Endothelial cell of umbilical vein (primary cell): ENCODE data around the gene FANCF. TPM values are rescaled to one million over a fixed set of nuclear protein-coding genes. Genes with fewer than 3 reads are reported as not detected.

Source experiments
- BruUV-seq: library from RNA; stranded (reverse); fragments of 400-500 nt; replicated peaks from 2 replicates; lab custom pipeline; 2021; lab: Mats Ljungman, UMichigan
- CTCF ChIA-PET: fragments of 300-600, 350-600 bp; sonication (Branson Sonifier 250); formaldehyde crosslinking; loops from one replicate; lab custom pipeline; 2021; ENCODE audit warnings: antibody characterized with exemption, inconsistent platforms; lab: Charles Lee
- POLR2A ChIA-PET: fragments of 300-600, 350-600 bp; sonication (Branson Sonifier 250); formaldehyde crosslinking; loops from one replicate; lab custom pipeline; 2021; ENCODE audit warnings: antibody characterized with exemption, inconsistent platforms; lab: Charles Lee
- DNase-seq: peaks from one replicate; pipeline ENCODE4 v3.0.0-alpha.2; 2011; ENCODE audit warnings: low read depth, low spot score
- FAIRE-seq: peaks from 2 replicates; lab custom pipeline; 2011; peaks lifted over from hg19 to GRCh38; lab: Jason Lieb, UNC
- H2AFZ ChIP-seq: 2 replicates; pipeline ENCODE4 v1.6.0; 2012; ENCODE audit warnings: low read depth, low read length, control low read depth, inconsistent platforms
- H3K27ac ChIP-seq: 2 replicates; pipeline ENCODE4 v1.5.1; 2011; ENCODE audit warnings: low read depth, mild to moderate bottlenecking, control low read depth, low read length, moderate library complexity; ENCODE audit not compliant: insufficient read depth
- H3K27me3 ChIP-seq, 2 experiments: 2 replicates each; pipeline versions ENCODE4 v1.6.0 to v1.6.1; 2011; ENCODE audit warnings: low read length in 2 of 2, mixed read lengths in 1 of 2; ENCODE audit not compliant: control insufficient read depth in 2 of 2, insufficient read depth in 2 of 2
- H3K36me3 ChIP-seq, 2 experiments: 2 replicates in 1 of 2; 3 replicates in 1 of 2; pipeline ENCODE4 v1.5.1; 2011; ENCODE audit warnings: low read length in 2 of 2, mild to moderate bottlenecking in 1 of 2, moderate library complexity in 1 of 2; ENCODE audit not compliant: control insufficient read depth in 2 of 2, insufficient read depth in 2 of 2; ENCODE audit errors: extremely low read depth in 1 of 2
- H3K4me1 ChIP-seq: 3 replicates; pipeline ENCODE4 v1.5.1; 2011; ENCODE audit warnings: mild to moderate bottlenecking, low read length; ENCODE audit not compliant: control insufficient read depth, insufficient read depth; ENCODE audit errors: extremely low read depth
- H3K4me2 ChIP-seq: 2 replicates; pipeline ENCODE4 v1.6.1; 2011; ENCODE audit warnings: low read length, control low read depth, mixed read lengths; ENCODE audit not compliant: insufficient read depth
- H3K4me3 ChIP-seq, 3 experiments: fragments of 200-600 bp in 1 of 3; sonication (generic), shearing (Covaris generic) in 1 of 3; replicated peaks in 1 of 3; 2 replicates each; pipeline ENCODE4 v1.5.1; 2011 to 2016; ENCODE audit warnings: control low read depth in 3 of 3, low read length in 3 of 3, mild to moderate bottlenecking in 2 of 3, inconsistent platforms in 1 of 3, low read depth in 1 of 3, moderate library complexity in 1 of 3; ENCODE audit not compliant: insufficient read depth in 1 of 3
- H3K79me2 ChIP-seq: 2 replicates; pipeline ENCODE4 v1.6.0; 2012; ENCODE audit warnings: low read length, inconsistent platforms; ENCODE audit not compliant: control insufficient read depth, insufficient read depth
- H3K9ac ChIP-seq: replicated peaks from 2 replicates; pipeline ENCODE3; 2011; ENCODE audit warnings: low read length, control low read depth; ENCODE audit not compliant: insufficient read depth; ENCODE audit errors: extremely low read depth
- H3K9me1 ChIP-seq: replicated peaks from 3 replicates; pipeline ENCODE4 v1.6.0; 2011; ENCODE audit warnings: mild to moderate bottlenecking, low read length; ENCODE audit not compliant: control insufficient read depth, insufficient read depth; ENCODE audit errors: extremely low read depth
- H3K9me3 ChIP-seq: replicated peaks from 2 replicates; pipeline ENCODE4 v1.5.1; 2012; ENCODE audit warnings: low read length, inconsistent platforms; ENCODE audit not compliant: control insufficient read depth, insufficient read depth
- H4K20me1 ChIP-seq: replicated peaks from 2 replicates; pipeline ENCODE3; 2011; ENCODE audit warnings: mild to moderate bottlenecking, low read length; ENCODE audit not compliant: control insufficient read depth, insufficient read depth; ENCODE audit errors: extremely low read depth
- EZH2 ChIP-seq: IDR thresholded peaks from 2 replicates; pipeline ENCODE4 v1.6.1; 2012; ENCODE audit warnings: borderline replicate concordance, low read depth, mild to moderate bottlenecking, moderate library complexity, low read length, inconsistent platforms; ENCODE audit not compliant: severe bottlenecking
- FOS ChIP-seq: IDR thresholded peaks from 2 replicates; pipeline ENCODE4 v1.6.1; 2011; ENCODE audit warnings: mild to moderate bottlenecking, low read length, moderate library complexity, borderline replicate concordance; ENCODE audit not compliant: insufficient read depth
- GATA2 ChIP-seq: IDR thresholded peaks from 2 replicates; pipeline ENCODE4 v1.7.0; 2011; ENCODE audit warnings: low read depth, mild to moderate bottlenecking, moderate library complexity, mixed read lengths, low read length; ENCODE audit not compliant: insufficient read length, insufficient read depth
- JUN ChIP-seq: IDR thresholded peaks from 2 replicates; pipeline ENCODE4 v1.6.1; 2011; ENCODE audit warnings: borderline replicate concordance, low read depth; ENCODE audit not compliant: insufficient read length, insufficient read depth
- MYC ChIP-seq: IDR thresholded peaks from one replicate; pipeline ENCODE4 v1.6.1; 2011; ENCODE audit warnings: mild to moderate bottlenecking, low read depth, low read length
- POLR2A ChIP-seq: IDR thresholded peaks from 2 replicates; pipeline ENCODE4 v1.6.1; 2012; ENCODE audit warnings: low read depth, mild to moderate bottlenecking, control low read depth, low read length
- POLR2AphosphoS5 ChIP-seq: IDR thresholded peaks from 2 replicates; pipeline ENCODE4 v1.6.1; 2012; ENCODE audit warnings: low read depth, mild to moderate bottlenecking, control low read depth, low read length, moderate library complexity; ENCODE audit not compliant: insufficient read depth
- dilution Hi-C: fragments of 300-500 bp; cut with MboI; formaldehyde crosslinking; loops from one replicate; pipeline ENCODE4 v1.15.0; 2019; ENCODE audit warnings: low sequenced_read_pairs; ENCODE audit not compliant: extremely low pct_ligation_motif_present
- intact Hi-C: fragments of 100-400 bp; cut with micrococcal nuclease; formaldehyde crosslinking; loops from one replicate; pipeline ENCODE4 v1.10.0; 2022
- polyA plus RNA-seq, 4 experiments: library from polyadenylated mRNA; depleted of rRNA in 3 of 4; stranded (reverse) in 3 of 4; unstranded in 1 of 4; fragments of >200 nt; gene quantifications; 2 replicates each; pipeline versions ENCODE4 v1.2.1 to v1.2.3, GENCODE V29; 2011 to 2012; ENCODE audit warnings: missing spikeins in 1 of 4
- total RNA-seq: library from RNA; stranded (reverse); gene quantifications from 2 replicates; pipeline ENCODE4 v1.2.3, GENCODE V29; 2021
- TF ChIP-seq, protein P1 (sequence below), 2 donors: IDR thresholded peaks; 1 replicate in 1 of 2; 2 replicates in 1 of 2; pipeline ENCODE4 v1.5.1; 2011; ENCODE audit warnings: low read length in 2 of 2, mild to moderate bottlenecking in 2 of 2, moderate library complexity in 2 of 2, control low read depth in 1 of 2, inconsistent platforms in 1 of 2, low read depth in 1 of 2; ENCODE audit not compliant: insufficient read depth in 1 of 2; ENCODE audit errors: extremely low read depth in 1 of 2
- TF ChIP-seq, protein P2 (sequence below): IDR thresholded peaks from 2 replicates; pipeline ENCODE4 v1.6.1; 2011; ENCODE audit not compliant: insufficient read depth, insufficient read length

Gene FANCF
- total and polyA plus RNA-seq, 2 donors (not counting 3 experiments of a cell fraction or from before 2014, with no cell fraction given) = 2.6 to 7.6 TPM

DNA sequence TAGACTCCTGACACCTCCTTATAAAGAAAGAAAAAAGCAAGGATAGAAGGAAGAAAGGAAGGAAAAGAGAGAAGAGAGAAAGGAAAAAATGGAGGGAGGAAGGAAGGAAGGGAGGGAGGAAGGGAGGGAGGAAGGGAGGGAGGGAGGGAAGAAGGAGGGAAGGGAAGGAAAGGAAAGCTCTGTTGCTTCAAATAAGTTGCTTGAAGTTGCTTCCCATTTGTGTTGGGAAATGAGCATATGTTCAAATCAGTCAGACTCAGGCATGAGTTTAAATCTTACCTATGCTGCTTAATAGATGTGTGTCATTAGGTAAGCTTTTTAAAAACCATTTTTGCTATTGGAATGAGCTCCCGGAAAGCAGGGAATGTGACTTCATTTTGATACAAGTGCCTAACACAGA lies 34.2 kb upstream of the FANCF start:
- Histone ChIP-seq H3K79me2 (no peaks in the 10 kb centered on the region), H4K20me1 (no peaks in the 10 kb centered on the region), H2AFZ (no peak overlapping the region), H3K4me1 (no peaks in the 10 kb centered on the region), H3K27me3 (peaks cover 4 to 15% of the 10 kb centered on the region in 2 experiments), H3K9me1 (no peaks in the 10 kb centered on the region), H3K4me2 (no peak overlapping the region), H3K36me3 (no peaks in the 10 kb centered on the region), H3K9ac (no peak overlapping the region), H3K4me3 (no peak overlapping the region), H3K9me3 (no peaks in the 10 kb centered on the region), H3K27ac (no peak overlapping the region)
- no TSS peak for BruUV-seq
- dilution Hi-C loops (no loop called here), intact Hi-C loops (no loop called here)
- TF ChIP-seq POLR2AphosphoS5 (no peak), FOS (no peak), MYC (no peak), GATA2 (no peak)
- TF ChIP-seq, protein P1, sequence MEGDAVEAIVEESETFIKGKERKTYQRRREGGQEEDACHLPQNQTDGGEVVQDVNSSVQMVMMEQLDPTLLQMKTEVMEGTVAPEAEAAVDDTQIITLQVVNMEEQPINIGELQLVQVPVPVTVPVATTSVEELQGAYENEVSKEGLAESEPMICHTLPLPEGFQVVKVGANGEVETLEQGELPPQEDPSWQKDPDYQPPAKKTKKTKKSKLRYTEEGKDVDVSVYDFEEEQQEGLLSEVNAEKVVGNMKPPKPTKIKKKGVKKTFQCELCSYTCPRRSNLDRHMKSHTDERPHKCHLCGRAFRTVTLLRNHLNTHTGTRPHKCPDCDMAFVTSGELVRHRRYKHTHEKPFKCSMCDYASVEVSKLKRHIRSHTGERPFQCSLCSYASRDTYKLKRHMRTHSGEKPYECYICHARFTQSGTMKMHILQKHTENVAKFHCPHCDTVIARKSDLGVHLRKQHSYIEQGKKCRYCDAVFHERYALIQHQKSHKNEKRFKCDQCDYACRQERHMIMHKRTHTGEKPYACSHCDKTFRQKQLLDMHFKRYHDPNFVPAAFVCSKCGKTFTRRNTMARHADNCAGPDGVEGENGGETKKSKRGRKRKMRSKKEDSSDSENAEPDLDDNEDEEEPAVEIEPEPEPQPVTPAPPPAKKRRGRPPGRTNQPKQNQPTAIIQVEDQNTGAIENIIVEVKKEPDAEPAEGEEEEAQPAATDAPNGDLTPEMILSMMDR (IDR thresholded peaks at IDR 0.05; ENCODE audit: extremely low read depth in 1 of 2, insufficient read depth in 1 of 2, low read depth in 1 of 2, low read length in 2 of 2) = no peak
- POLR2A ChIA-PET = no interaction called here
- DNase-seq = no peak
- no peak for FAIRE-seq
- CTCF ChIA-PET = interaction anchor here (1.0 to 1.1 kb wide), 2 partner anchors 11 to 71 kb away, joined by 3 to 4 read pairs; no protein-coding TSS in a partner anchor

DNA sequence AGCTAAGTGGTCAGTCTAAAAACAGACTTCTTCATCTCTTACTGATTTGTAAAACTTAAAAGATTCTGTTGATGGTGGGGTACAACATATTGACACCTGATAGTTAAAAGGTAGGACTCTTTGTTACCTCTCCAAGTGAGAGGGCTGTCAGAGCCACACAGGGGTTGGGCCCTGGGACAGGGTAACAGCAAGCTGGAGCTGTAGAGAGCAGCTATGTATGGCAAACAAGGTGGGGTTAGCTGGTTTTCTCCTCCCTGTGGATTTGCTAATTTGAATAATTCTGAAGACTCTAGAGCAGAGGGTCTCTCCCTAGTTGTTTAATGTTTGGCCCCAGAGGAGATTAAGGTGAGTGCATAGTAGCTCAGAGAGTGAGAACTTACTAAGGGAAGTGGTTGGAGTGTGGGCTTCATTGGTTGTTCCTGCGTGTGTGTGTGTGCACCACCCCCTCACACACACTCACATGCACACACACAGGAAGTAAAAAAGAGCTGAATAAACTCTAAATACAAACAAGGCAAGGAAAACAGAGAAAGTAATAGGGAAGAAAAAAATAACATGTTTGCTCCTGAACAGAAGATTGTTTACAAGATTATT lies 31.6 kb upstream of the FANCF start:
- H3K9me1 ChIP-seq = no peaks in the 10 kb centered on the region
- no peak overlapping the region for H3K4me3 ChIP-seq
- FAIRE-seq (no peak), DNase-seq (no peak)
- H4K20me1 ChIP-seq = no peaks in the 10 kb centered on the region
- H3K79me2 ChIP-seq = no peaks in the 10 kb centered on the region
- intact Hi-C loops (no loop called here), dilution Hi-C loops (no loop called here)
- H3K4me2 ChIP-seq = no peak overlapping the region
- peaks cover 4 to 7% of the 10 kb centered on the region in 2 experiments for H3K27me3 ChIP-seq
- no peaks in the 10 kb centered on the region for H3K36me3 ChIP-seq
- no peak overlapping the region for H2AFZ ChIP-seq
- H3K27ac ChIP-seq = no peak overlapping the region
- no peaks in the 10 kb centered on the region for H3K9me3 ChIP-seq
- H3K4me1 ChIP-seq = no peaks in the 10 kb centered on the region
- no peak overlapping the region for H3K9ac ChIP-seq
- CTCF ChIA-PET = interaction anchor here (0.8 to 1.4 kb wide), 3 partner anchors 14 to 33 kb away, joined by 3 to 4 read pairs (median 3); no protein-coding TSS in a partner anchor
- BruUV-seq = no TSS peak
- TF ChIP-seq, protein P2, sequence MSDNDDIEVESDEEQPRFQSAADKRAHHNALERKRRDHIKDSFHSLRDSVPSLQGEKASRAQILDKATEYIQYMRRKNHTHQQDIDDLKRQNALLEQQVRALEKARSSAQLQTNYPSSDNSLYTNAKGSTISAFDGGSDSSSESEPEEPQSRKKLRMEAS = no peak
- no peak for TF ChIP-seq MYC
- no peak for TF ChIP-seq POLR2A
- TF ChIP-seq POLR2AphosphoS5 = no peak
- no peak for TF ChIP-seq FOS
- no peak for TF ChIP-seq EZH2
- TF ChIP-seq, protein P1 (IDR thresholded peaks at IDR 0.05; ENCODE audit: extremely low read depth in 1 of 2, insufficient read depth in 1 of 2, low read depth in 1 of 2, low read length in 2 of 2) = no peak
- TF ChIP-seq JUN = no peak
- TF ChIP-seq GATA2 = no peak
- POLR2A ChIA-PET = no interaction called here
